ENCODE measurements around the gene GATAD2A. TPM values are rescaled to one million over a fixed set of nuclear protein-coding genes. Genes with fewer than 3 reads are reported as not detected.

The GATAD2A gene
- total RNA-seq, 1 experiment from 2014 or later = 30.5 TPM

GRCh38 chr19:19487950-19488874 lies 82.7 kb downstream of the GATAD2A start:
- no peak for DNase-seq (ENCODE audit: low spot score)

GRCh38 chr19:19488875-19489690 lies 83.6 kb downstream of the GATAD2A start:
- peak; percentile 92 for DNase-seq (ENCODE audit: low spot score)

- DNase-seq (ENCODE audit: low spot score) = no peak
Measured at GRCh38 chr19:19489804-19490204, 84.3 kb downstream of the GATAD2A start.

- DNase-seq (ENCODE audit: low spot score) = peak; percentile 66
Measured at GRCh38 chr19:19490214-19490968, 84.9 kb downstream of the GATAD2A start.

- no peak for DNase-seq (ENCODE audit: low spot score)
Measured at GRCh38 chr19:19491321-19492025, 86.0 kb downstream of the GATAD2A start.

GRCh38 chr19:19492026-19492610 lies 86.6 kb downstream of the GATAD2A start:
- DNase-seq (ENCODE audit: low spot score) = no peak

GRCh38 chr19:19493841-19494546 lies 88.5 kb downstream of the GATAD2A start:
- DNase-seq (ENCODE audit: low spot score) = no peak

- no peak for DNase-seq (ENCODE audit: low spot score)
Measured at GRCh38 chr19:19495614-19496603, 90.4 kb downstream of the GATAD2A start.

- no peak for DNase-seq (ENCODE audit: low spot score)
Measured at GRCh38 chr19:19498255-19498991, 92.9 kb downstream of the GATAD2A start.

GRCh38 chr19:19499272-19499995 lies 94.0 kb downstream of the GATAD2A start:
- no peak for DNase-seq (ENCODE audit: low spot score)

- no peak for DNase-seq (ENCODE audit: low spot score)
Measured at GRCh38 chr19:19500975-19501644, 95.6 kb downstream of the GATAD2A start.

- DNase-seq (ENCODE audit: low spot score) = no peak
Measured at GRCh38 chr19:19501798-19502197, 96.3 kb downstream of the GATAD2A start.

GRCh38 chr19:19502281-19502680 lies 96.8 kb downstream of the GATAD2A start:
- no peak for DNase-seq (ENCODE audit: low spot score)

GRCh38 chr19:19502808-19503602 lies 97.5 kb downstream of the GATAD2A start:
- no peak for DNase-seq (ENCODE audit: low spot score)

GRCh38 chr19:19504754-19505668 lies 99.5 kb downstream of the GATAD2A start:
- no peak for DNase-seq (ENCODE audit: low spot score)
